Measurements from ENCODE around the gene UVRAG. TPM values are rescaled to one million over a fixed set of nuclear protein-coding genes. Genes with fewer than 3 reads are reported as not detected.

The UVRAG gene
- total and polyA plus RNA-seq, 2 of the 4 experiments (the other 2 are of a cell fraction) = 5.6 to 10.9 TPM

DNA sequence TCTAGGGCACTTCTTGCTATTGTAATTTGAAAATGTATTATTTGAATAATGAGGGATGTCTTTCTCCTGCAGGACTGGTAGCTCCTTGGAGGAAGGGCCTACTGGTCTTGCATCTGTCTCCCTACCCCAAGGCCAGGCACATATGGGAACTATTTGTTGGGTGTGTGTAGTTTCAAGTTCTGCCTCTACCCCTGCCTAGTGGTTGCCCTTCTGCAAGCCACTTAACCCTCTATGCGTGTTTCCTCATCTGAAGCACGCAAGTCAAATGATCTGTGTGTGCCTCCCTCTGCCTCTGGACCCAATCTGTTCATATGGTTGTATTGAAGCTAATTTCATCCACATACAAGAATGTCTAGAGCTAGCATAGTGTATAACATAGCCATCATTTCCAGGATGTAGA is 324.3 kb downstream of the UVRAG start:
- no peak overlapping the region for H3K56ac ChIP-seq (ENCODE audit: extremely low read depth, insufficient read depth, low read length)
- no peak overlapping the region for H2AK9ac ChIP-seq (replicated peaks; ENCODE audit: low read depth, low read length, poor library complexity)
- H3K9ac ChIP-seq (ENCODE audit: low read depth, low read length) = no peak overlapping the region
- H3K4ac ChIP-seq (ENCODE audit: low read depth, low read length) = no peak overlapping the region
- H3K4me3 ChIP-seq (ENCODE audit: insufficient read depth, low read depth, low read length) = no peak overlapping the region
- peaks cover 9% of the 10 kb centered on the region for H3K36me3 ChIP-seq (ENCODE audit: control insufficient read depth, insufficient read depth, low read length)
- no peak overlapping the region for H2AFZ ChIP-seq (replicated peaks; ENCODE audit: low read length, poor library complexity)
- no peak overlapping the region for H4K5ac ChIP-seq (ENCODE audit: low read depth, low read length)
- no peak overlapping the region for H3K27ac ChIP-seq (ENCODE audit: insufficient read depth, low read length)
- H2BK15ac ChIP-seq (ENCODE audit: low read depth, low read length) = no peak overlapping the region
- no CpG with 5 or more reads among the region's 2 CpGs for WGBS, 2 experiments (ENCODE audit: extremely low coverage in 2 of 2, insufficient read length in 1 of 2)
- DNase-seq (no peak), ATAC-seq (ENCODE audit: low read depth) (no peak)
- dilution Hi-C loops (cut with HindIII; ENCODE audit: low sequenced_read_pairs, unreplicated experiment) (no loop called here), in situ Hi-C loops (cut with MboI; ENCODE audit: low sequenced_read_pairs) (no loop called here), intact Hi-C loops (cut with micrococcal nuclease) (no loop called here)
- no peak overlapping the region for H2BK5ac ChIP-seq (ENCODE audit: low read depth, low read length, poor library complexity, severe bottlenecking)
- H4K8ac ChIP-seq (ENCODE audit: low read depth in 2 of 2, low read length in 2 of 2) = no peak overlapping the region
- peaks cover 2% of the 10 kb centered on the region; the same call in 1 of the 2 replicates for H3K4me1 ChIP-seq (ENCODE audit: control insufficient read depth, insufficient read depth, low read length)
- no peak overlapping the region for H3K23ac ChIP-seq (ENCODE audit: low read depth, low read length)
- no peak overlapping the region for H3K18ac ChIP-seq (ENCODE audit: low read depth, low read length)
- no peak overlapping the region for H2BK120ac ChIP-seq (ENCODE audit: low read depth, low read length)
- no peaks in the 10 kb centered on the region for H3K27me3 ChIP-seq (ENCODE audit: control insufficient read depth, insufficient read depth, low read length)
- H4K91ac ChIP-seq (ENCODE audit: insufficient read depth, low read depth, low read length) = no peak overlapping the region
- H2AK5ac ChIP-seq (ENCODE audit: low read depth, low read length) = no peak overlapping the region
- H4K20me1 ChIP-seq (ENCODE audit: insufficient read depth, low read length) = no peaks in the 10 kb centered on the region
- H3K14ac ChIP-seq (replicated peaks; ENCODE audit: low read depth, low read length) = no peak overlapping the region
- POLR2A ChIA-PET (ENCODE audit: unreplicated experiment) = no interaction called here
- TF ChIP-seq RCOR1 (IDR thresholded peaks at IDR 0.05; ENCODE audit: insufficient replicate concordance, low read length) = no peak
- H3K9me3 ChIP-seq (ENCODE audit: control insufficient read depth, insufficient read depth, low read length) = no peaks in the 10 kb centered on the region
- CTCF ChIA-PET = no interaction called here
- H3K79me1 ChIP-seq (ENCODE audit: low read depth in 1 of 2, low read length in 2 of 2) = no peaks in the 10 kb centered on the region
- H2BK20ac ChIP-seq (ENCODE audit: low read depth, low read length) = no peak overlapping the region
- BruUV-seq (replicated peaks) = no TSS peak
- H3K4me2 ChIP-seq (ENCODE audit: low read depth, low read length) = no peak overlapping the region
- H3K9me1 ChIP-seq (ENCODE audit: insufficient read depth, low read length) = 0 out of 2 replicates have a peak, but pooled peaks cover 5% of the 10 kb centered on the region

Data from IMR-90 (cell line).